ENCODE measurements around the gene STARD9. TPM values are rescaled to one million over a fixed set of nuclear protein-coding genes. Genes with fewer than 3 reads are reported as not detected.

Gene STARD9
- total and polyA plus RNA-seq, 2 of the 13 experiments (the other 11 are each of a cell fraction or from before 2014, with no cell fraction given) = 5.3 to 7.5 TPM

GRCh38 chr15:42544853-42545629 is 30.4 kb upstream of the STARD9 start (continued):
- TF ChIP-seq DMTF1 (CRISPR knock-in tag; IDR thresholded peaks at IDR 0.05) (no peak), ZNF282 (IDR thresholded peaks at IDR 0.05; ENCODE audit: partially characterized antibody) (no peak), GFI1 (CRISPR knock-in tag; IDR thresholded peaks at IDR 0.05; ENCODE audit: borderline replicate concordance) (no peak), ZNF362 (CRISPR knock-in tag; IDR thresholded peaks at IDR 0.05; ENCODE audit: borderline replicate concordance) (no peak), SOX13 (IDR thresholded peaks at IDR 0.05) (no peak), SOX13 (CRISPR knock-in tag; conservative IDR thresholded peaks at IDR 0.05 in 1 of 2, IDR thresholded peaks at IDR 0.05 in 1 of 2) (no peak), ELF4 (CRISPR knock-in tag; IDR thresholded peaks at IDR 0.05; ENCODE audit: borderline replicate concordance) (no peak), NKX3-1 (CRISPR knock-in tag; IDR thresholded peaks at IDR 0.05) (no peak)

GRCh38 chr15:42547918-42548248 is 27.5 kb upstream of the STARD9 start:
- ChIA-PET POLR2A (interaction anchor here (0.8 to 2.1 kb wide), 7 partner anchors 9 to 155 kb away, joined by 3 to 20 read pairs (median 7); partner anchors contain the start of genes SNAP23, STARD9 and ZNF106), CTCF (ENCODE audit: low intra/inter-chr PET ratio, low total read pairs) (no interaction called here)
- Histone ChIP-seq H3K9me3 (ENCODE audit: low read length) (no peaks in the 10 kb centered on the region), H3K9ac (ENCODE audit: insufficient read depth, low read depth, low read length) (peak overlapping the region; percentile 93), H3K36me3 (replicated peaks in 1 of 2; ENCODE audit: control insufficient read depth in 1 of 2, insufficient read depth in 2 of 2, low read length in 2 of 2) (peaks cover 0 to 20% of the 10 kb centered on the region in 2 experiments; a peak in 4 of 5 replicates), H3K4me1 (ENCODE audit: insufficient read depth, low read length) (peaks cover 45% of the 10 kb centered on the region), H3K4me3 (replicated peaks in 1 of 3; ENCODE audit: insufficient read depth in 1 of 3, low read depth in 2 of 3, low read length in 3 of 3) (peak overlapping the region; percentile 87 to 96 (median 96)), H3K27ac (ENCODE audit: extremely low read length, insufficient read depth, low read length) (peak overlapping the region; percentile 68), H3K4me2 (ENCODE audit: low read depth, low read length) (peak overlapping the region; percentile 77), H4K20me1 (ENCODE audit: insufficient read depth, low read length) (no peaks in the 10 kb centered on the region), H3K79me2 (ENCODE audit: insufficient read depth, low read length) (peaks cover 40% of the 10 kb centered on the region), H3K27me3 (ENCODE audit: control insufficient read depth in 1 of 2, insufficient read depth in 2 of 2, low read length in 2 of 2) (no peaks in the 10 kb centered on the region; a peak in 1 of 5 replicates), H2AFZ (ENCODE audit: low read length) (peak overlapping the region; percentile 59)
- WGBS (ENCODE audit: low lambda C conversion rate) = 9% methylated on average over 5 of the region's 9 CpGs
- ATAC-seq (peak; percentile 38), DNase-seq (ENCODE audit: low spot score) (peak; percentile 3), FAIRE-seq (peak; percentile 23)
- no TSS peak for BruUV-seq (replicated peaks)
- in situ Hi-C loops (cut with HindIII; ENCODE audit: extremely low pct_ligation_motif_present, low pct_unique_long_range_greater_than_20kb) (no loop called here), intact Hi-C loops (cut with micrococcal nuclease; ENCODE audit: unreplicated experiment) (loop anchor here (2.0 to 5.0 kb wide), 2 partner anchors 57 to 104 kb away; partner anchors contain the start of gene ZNF106)
- TF ChIP-seq ATF5 (CRISPR knock-in tag; IDR thresholded peaks at IDR 0.05; ENCODE audit: low read depth) = no peak
- no peak for TF ChIP-seq ESRRA (CRISPR knock-in tag; IDR thresholded peaks at IDR 0.05; ENCODE audit: low read depth)
- 0 out of 2 replicates have a peak, but pooled peaks have one; percentile 3 for TF ChIP-seq ZNF33B (CRISPR knock-in tag; IDR thresholded peaks at IDR 0.05)
- TF ChIP-seq CHD2 (IDR thresholded peaks at IDR 0.05; ENCODE audit: low read depth, low read length) = no peak
- TF ChIP-seq SIX4 (CRISPR knock-in tag; IDR thresholded peaks at IDR 0.05) = no peak
- TF ChIP-seq TFAP4 (IDR thresholded peaks at IDR 0.05; ENCODE audit: borderline replicate concordance, low read depth) = peak; percentile 47
- TF ChIP-seq KDM4B (CRISPR knock-in tag; IDR thresholded peaks at IDR 0.05) = no peak
- TF ChIP-seq IRX3 (CRISPR knock-in tag; IDR thresholded peaks at IDR 0.05; ENCODE audit: borderline replicate concordance, low read depth) = no peak
- TF ChIP-seq SRSF4 (IDR thresholded peaks at IDR 0.05; ENCODE audit: low read depth, low read length, poor library complexity, severe bottlenecking) = no peak
- no peak for TF ChIP-seq ZNF619 (CRISPR knock-in tag; IDR thresholded peaks at IDR 0.05)
